Duodenal mucosa (tissue), 2 donors: ENCODE results near the gene SRPK1.

Experiments used
- H3K27ac ChIP-seq: one replicate; pipeline ENCODE4 v1.7.0; 2013; ENCODE audit warnings: low read depth, low read length
- H3K27me3 ChIP-seq, 2 donors: one replicate each; pipeline ENCODE4 v1.7.0; 2013; ENCODE audit warnings: low read length in 2 of 2, control low read depth in 1 of 2; ENCODE audit not compliant: insufficient read depth in 2 of 2, control insufficient read depth in 1 of 2
- H3K36me3 ChIP-seq, 2 donors: one replicate each; pipeline ENCODE4 v1.7.0; 2013; ENCODE audit warnings: low read length in 2 of 2, control low read depth in 1 of 2; ENCODE audit not compliant: insufficient read depth in 2 of 2, control insufficient read depth in 1 of 2
- H3K4me1 ChIP-seq, 2 donors: one replicate each; pipeline ENCODE4 v1.7.0; 2013; ENCODE audit warnings: low read length in 2 of 2, control low read depth in 1 of 2; ENCODE audit not compliant: insufficient read depth in 2 of 2, control insufficient read depth in 1 of 2
- H3K4me3 ChIP-seq, 2 donors: one replicate each; pipeline ENCODE4 v1.7.0; 2013; ENCODE audit warnings: low read length in 2 of 2, low read depth in 1 of 2
- H3K9ac ChIP-seq, 2 donors: one replicate each; pipeline ENCODE4 v1.7.0; 2013; ENCODE audit warnings: low read length in 2 of 2, low read depth in 1 of 2
- H3K9me3 ChIP-seq, 2 donors: one replicate each; pipeline ENCODE4 v1.7.0; 2013; ENCODE audit warnings: low read length in 2 of 2, control low read depth in 1 of 2; ENCODE audit not compliant: control insufficient read depth in 1 of 2

Gene SRPK1

DNA sequence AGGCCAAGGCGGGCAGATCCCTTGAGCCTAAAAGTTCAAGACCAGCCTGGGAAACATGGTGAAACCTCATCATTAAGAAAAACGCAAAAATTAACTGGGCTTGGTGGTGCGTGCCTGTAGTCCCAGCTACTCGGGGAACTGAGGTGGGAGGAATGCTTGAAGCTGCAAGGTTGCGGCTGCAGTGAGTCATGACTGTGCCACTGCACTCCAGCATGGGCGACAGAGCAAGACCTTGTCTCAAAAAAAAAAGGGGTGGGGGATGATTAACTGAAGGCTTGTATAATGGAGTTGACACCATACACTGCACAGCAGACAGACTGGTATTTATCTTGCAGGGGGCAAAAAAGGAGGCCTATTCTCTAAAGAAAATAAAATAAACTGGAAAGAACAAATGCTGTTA lies 27.7 kb downstream of the SRPK1 start:
- Histone ChIP-seq H3K27me3 (no peaks in the 10 kb centered on the region), H3K4me1 (no peaks in the 10 kb centered on the region), H3K9ac (no peak overlapping the region), H3K9me3 (no peaks in the 10 kb centered on the region), H3K4me3 (no peak overlapping the region), H3K27ac (no peak overlapping the region), H3K36me3 (peaks cover under 1 to 9% of the 10 kb centered on the region in 2 donors)

- Histone ChIP-seq H3K4me1 (no peaks in the 10 kb centered on the region), H3K36me3 (peaks cover 5 to 15% of the 10 kb centered on the region in 2 donors), H3K9me3 (no peaks in the 10 kb centered on the region), H3K27ac (no peak overlapping the region), H3K4me3 (no peak overlapping the region), H3K27me3 (no peaks in the 10 kb centered on the region), H3K9ac (no peak overlapping the region)
Measured at GRCh38 chr6:35892482-35892881, 28.4 kb downstream of the SRPK1 start.

DNA sequence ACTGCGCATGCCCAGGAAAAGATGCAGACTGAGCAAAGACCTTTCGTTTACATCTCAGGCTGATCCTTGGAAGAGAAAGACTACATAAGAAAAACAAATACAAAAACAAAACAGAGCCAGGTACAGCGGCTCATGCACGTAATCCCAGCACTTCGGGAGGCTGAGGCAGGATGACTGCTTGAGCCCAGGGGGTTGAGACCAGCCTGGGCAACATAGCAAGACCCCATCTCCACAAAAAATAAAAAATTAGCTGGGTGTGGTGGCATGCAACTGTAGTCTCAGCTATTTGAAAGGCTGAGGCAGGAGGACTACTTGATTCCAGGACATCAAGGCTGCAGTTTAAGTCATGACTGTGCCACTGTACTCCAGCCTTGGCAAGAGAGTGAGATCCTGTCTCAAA lies 41.7 kb downstream of the SRPK1 start:
- no peaks in the 10 kb centered on the region for H3K27me3 ChIP-seq
- H3K9ac ChIP-seq = no peak overlapping the region
- H3K4me3 ChIP-seq = no peak overlapping the region
- peaks cover 0 to 7% of the 10 kb centered on the region in 2 donors for H3K9me3 ChIP-seq
- H3K27ac ChIP-seq = no peak overlapping the region
- H3K36me3 ChIP-seq = peaks cover 0 to 39% of the 10 kb centered on the region in 2 donors
- H3K4me1 ChIP-seq = no peaks in the 10 kb centered on the region

DNA sequence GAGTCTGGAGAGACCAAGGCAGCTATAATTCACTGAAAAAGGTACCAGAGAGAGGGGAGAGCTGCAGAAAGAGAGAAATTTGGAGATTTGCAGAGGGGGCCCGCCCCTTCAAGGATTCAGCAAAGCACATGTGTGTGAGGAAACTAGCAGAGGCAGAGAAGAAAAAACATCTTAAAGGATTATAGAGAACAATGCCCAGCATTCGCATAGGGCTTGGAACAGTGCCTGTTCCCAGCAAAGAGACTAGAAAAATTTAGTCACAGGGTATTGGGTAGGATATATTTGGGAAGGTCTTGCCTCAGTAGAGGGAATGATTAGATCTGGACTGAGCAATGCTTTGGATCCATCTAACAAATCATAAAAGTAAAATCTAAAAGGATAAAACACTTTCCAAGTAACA lies 44.0 kb downstream of the SRPK1 start:
- no peaks in the 10 kb centered on the region for H3K4me1 ChIP-seq
- H3K27me3 ChIP-seq = no peaks in the 10 kb centered on the region
- H3K27ac ChIP-seq = no peak overlapping the region
- H3K36me3 ChIP-seq = peaks cover 0 to 40% of the 10 kb centered on the region in 2 donors
- H3K9me3 ChIP-seq = peaks cover 0 to 5% of the 10 kb centered on the region in 2 donors
- no peak overlapping the region for H3K9ac ChIP-seq
- no peak overlapping the region for H3K4me3 ChIP-seq

DNA sequence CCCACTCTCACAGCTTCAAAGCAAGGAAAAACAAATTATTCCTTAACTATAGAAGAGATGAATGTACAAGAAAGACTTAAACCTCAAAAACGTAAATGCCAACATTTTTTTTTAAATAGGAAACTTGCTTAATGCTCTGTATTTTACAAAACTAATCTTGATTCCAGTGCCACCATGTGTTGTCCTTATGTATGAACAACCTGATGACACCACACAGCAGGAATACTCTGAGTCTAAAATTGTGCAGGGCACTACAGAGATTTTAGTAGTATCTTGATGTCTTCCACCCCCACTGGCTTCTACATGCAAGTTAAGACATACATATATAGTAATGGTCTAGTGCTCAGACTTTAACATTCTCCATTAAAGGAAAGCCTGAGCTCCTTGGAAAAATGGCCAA lies 46.2 kb downstream of the SRPK1 start:
- H3K9me3 ChIP-seq = no peaks in the 10 kb centered on the region
- H3K4me1 ChIP-seq = no peaks in the 10 kb centered on the region
- H3K4me3 ChIP-seq = no peak overlapping the region
- H3K9ac ChIP-seq = no peak overlapping the region
- peaks cover 10 to 38% of the 10 kb centered on the region in 2 donors for H3K36me3 ChIP-seq
- no peak overlapping the region for H3K27ac ChIP-seq
- no peaks in the 10 kb centered on the region for H3K27me3 ChIP-seq

GRCh38 chr6:35859367-35859766 lies 61.5 kb downstream of the SRPK1 start:
- Histone ChIP-seq H3K27ac (no peak overlapping the region), H3K9ac (no peak overlapping the region), H3K4me3 (no peak overlapping the region), H3K36me3 (peaks cover 31 to 60% of the 10 kb centered on the region in 2 donors), H3K4me1 (no peaks in the 10 kb centered on the region), H3K9me3 (no peaks in the 10 kb centered on the region), H3K27me3 (no peaks in the 10 kb centered on the region)

- Histone ChIP-seq H3K27me3 (no peaks in the 10 kb centered on the region), H3K9me3 (no peaks in the 10 kb centered on the region), H3K9ac (no peak overlapping the region), H3K4me1 (no peaks in the 10 kb centered on the region), H3K27ac (no peak overlapping the region), H3K36me3 (peaks cover 36 to 69% of the 10 kb centered on the region in 2 donors), H3K4me3 (no peak overlapping the region)
Measured at GRCh38 chr6:35857853-35858252, 63.0 kb downstream of the SRPK1 start.

GRCh38 chr6:35856250-35856649 lies 64.6 kb downstream of the SRPK1 start:
- Histone ChIP-seq H3K27me3 (no peaks in the 10 kb centered on the region), H3K9me3 (no peaks in the 10 kb centered on the region), H3K36me3 (peaks cover 38 to 68% of the 10 kb centered on the region in 2 donors), H3K4me3 (no peak overlapping the region), H3K4me1 (no peaks in the 10 kb centered on the region), H3K9ac (no peak overlapping the region), H3K27ac (no peak overlapping the region)

DNA sequence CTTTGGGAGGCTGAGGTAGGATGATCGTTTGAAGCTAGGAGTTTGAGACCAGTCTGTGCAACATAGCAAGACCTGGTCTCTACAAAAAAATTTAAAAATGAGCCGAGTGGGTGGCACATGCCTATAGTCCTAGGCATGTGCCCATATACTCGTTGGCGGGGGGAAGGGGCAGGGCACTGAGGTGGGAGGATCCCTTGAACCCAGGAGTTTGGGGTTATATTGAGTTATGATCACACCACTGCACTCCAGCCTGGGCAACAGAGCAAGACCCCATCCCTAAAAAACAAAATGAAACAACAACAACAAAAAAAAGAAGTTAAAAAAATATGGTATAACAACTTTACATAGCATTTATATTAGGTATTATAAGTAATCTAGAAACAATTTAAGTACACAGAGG lies 67.9 kb downstream of the SRPK1 start:
- H3K36me3 ChIP-seq = peaks cover 24 to 60% of the 10 kb centered on the region in 2 donors

GRCh38 chr6:35850208-35850607 lies 70.7 kb downstream of the SRPK1 start:
- Histone ChIP-seq H3K4me1 (no peaks in the 10 kb centered on the region), H3K36me3 (peaks cover 8 to 43% of the 10 kb centered on the region in 2 donors), H3K27ac (no peak overlapping the region), H3K9me3 (no peaks in the 10 kb centered on the region), H3K9ac (no peak overlapping the region), H3K27me3 (no peaks in the 10 kb centered on the region), H3K4me3 (no peak overlapping the region)

More for the DNA sequence above, 67.9 kb downstream of the SRPK1 start:
- H3K27ac ChIP-seq = no peak overlapping the region
- H3K4me1 ChIP-seq = no peaks in the 10 kb centered on the region
- no peak overlapping the region for H3K4me3 ChIP-seq
- H3K27me3 ChIP-seq = no peaks in the 10 kb centered on the region
- H3K9ac ChIP-seq = no peak overlapping the region
- H3K9me3 ChIP-seq = no peaks in the 10 kb centered on the region

DNA sequence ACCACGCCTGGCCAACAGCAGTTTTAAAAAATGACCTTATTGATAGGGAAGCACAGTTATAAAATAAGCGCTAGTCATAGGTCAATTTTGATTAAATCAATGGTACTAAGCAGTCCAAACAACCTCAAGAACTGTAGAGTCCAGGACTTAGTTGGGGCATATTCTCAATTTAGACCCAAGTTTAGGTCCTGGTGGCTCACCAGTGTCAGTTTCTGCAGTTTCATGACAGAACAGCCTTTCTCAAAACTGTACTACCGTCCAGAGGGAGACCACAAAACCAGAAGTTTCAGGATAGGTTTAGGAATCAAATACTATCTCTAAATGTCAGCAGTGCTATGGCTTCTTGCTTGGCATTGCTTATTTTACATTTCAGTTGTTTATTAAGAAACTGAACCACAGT lies 76.6 kb downstream of the SRPK1 start:
- Histone ChIP-seq H3K27ac (no peak overlapping the region), H3K4me3 (no peak overlapping the region), H3K9me3 (no peaks in the 10 kb centered on the region), H3K27me3 (no peaks in the 10 kb centered on the region), H3K36me3 (peaks cover 10 to 37% of the 10 kb centered on the region in 2 donors), H3K9ac (no peak overlapping the region), H3K4me1 (no peaks in the 10 kb centered on the region)
